PC-9 (cell line): ENCODE data around the gene CKS1B.

Experiments
- EZH2 ChIP-seq: fragments of 200-600 bp; sonication (generic); IDR thresholded peaks from 2 replicates; pipeline ENCODE4 v1.8.0; 2017; ENCODE audit warnings: antibody characterized with exemption, low read depth
- TF ChIP-seq, protein P1 (sequence below): fragments of 200-600 bp; sonication (generic); conservative IDR thresholded peaks from 2 replicates; pipeline ENCODE4 v1.6.1; 2017; ENCODE audit warnings: mixed run types, antibody characterized with exemption, mild to moderate bottlenecking, moderate library complexity

DNA sequence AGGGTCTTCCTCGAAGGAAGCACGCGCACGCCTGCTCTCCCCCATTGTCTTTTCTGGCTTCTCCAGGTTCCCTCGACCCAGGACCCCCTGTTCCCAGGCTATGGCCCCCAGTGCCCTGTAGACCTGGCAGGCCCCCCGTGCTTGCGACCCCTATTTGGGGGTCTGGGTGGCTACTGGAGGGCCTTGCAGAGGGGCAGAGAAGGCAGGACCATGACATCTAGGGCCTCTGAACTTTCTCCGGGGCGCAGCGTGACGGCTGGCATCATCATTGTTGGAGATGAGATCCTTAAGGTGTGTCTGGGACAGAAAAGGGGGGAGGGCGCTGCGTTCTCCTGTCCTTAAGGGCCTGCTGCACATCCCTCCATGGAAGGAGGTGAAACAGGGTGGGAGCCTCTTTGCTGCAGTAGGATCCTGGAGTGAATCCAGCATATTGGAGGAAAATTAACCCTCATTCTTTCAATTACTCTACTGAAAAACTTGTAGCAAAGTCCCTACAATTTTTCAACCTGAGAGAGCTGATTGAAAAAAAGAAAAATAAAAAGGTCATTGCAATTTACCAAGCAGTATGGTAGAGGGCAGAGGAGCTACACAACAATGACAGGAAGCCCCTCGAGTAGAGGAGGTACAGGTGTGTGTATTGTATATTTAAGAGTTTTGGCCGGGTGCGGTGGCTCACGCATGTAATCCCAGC lies 9.4 kb downstream of the CKS1B start:
- no peak for TF ChIP-seq EZH2
- TF ChIP-seq, protein P1, sequence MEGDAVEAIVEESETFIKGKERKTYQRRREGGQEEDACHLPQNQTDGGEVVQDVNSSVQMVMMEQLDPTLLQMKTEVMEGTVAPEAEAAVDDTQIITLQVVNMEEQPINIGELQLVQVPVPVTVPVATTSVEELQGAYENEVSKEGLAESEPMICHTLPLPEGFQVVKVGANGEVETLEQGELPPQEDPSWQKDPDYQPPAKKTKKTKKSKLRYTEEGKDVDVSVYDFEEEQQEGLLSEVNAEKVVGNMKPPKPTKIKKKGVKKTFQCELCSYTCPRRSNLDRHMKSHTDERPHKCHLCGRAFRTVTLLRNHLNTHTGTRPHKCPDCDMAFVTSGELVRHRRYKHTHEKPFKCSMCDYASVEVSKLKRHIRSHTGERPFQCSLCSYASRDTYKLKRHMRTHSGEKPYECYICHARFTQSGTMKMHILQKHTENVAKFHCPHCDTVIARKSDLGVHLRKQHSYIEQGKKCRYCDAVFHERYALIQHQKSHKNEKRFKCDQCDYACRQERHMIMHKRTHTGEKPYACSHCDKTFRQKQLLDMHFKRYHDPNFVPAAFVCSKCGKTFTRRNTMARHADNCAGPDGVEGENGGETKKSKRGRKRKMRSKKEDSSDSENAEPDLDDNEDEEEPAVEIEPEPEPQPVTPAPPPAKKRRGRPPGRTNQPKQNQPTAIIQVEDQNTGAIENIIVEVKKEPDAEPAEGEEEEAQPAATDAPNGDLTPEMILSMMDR = no peak; the same call in 1 of the 2 replicates
